ENCODE measurements around the gene ICA1.

- TF ChIP-seq CTCF (IDR thresholded peaks at IDR 0.05 in 4 of 5, conservative IDR thresholded peaks at IDR 0.05 in 1 of 5) (no peak), POLR2A (IDR thresholded peaks at IDR 0.05) (no peak)
Measured at GRCh38 chr7:8290645-8291308, 28.8 kb upstream of the ICA1 start.

Data from gastrocnemius medialis (tissue), 4 donors.